Calu3 (cell line): Measurements from ENCODE around the gene TP53I13. TPM values are rescaled to one million over a fixed set of nuclear protein-coding genes. Genes with fewer than 3 reads are reported as not detected.

Experiments
- BruUV-seq: library from RNA; stranded (reverse); fragments of 400-500 nt; replicated peaks from 2 replicates; lab custom pipeline; 2021; lab: Mats Ljungman, UMichigan
- CTCF ChIA-PET: fragments of 300-600 bp; sonication (Branson Sonifier 250); formaldehyde crosslinking; loops from one replicate; lab custom pipeline; 2022; ENCODE audit warnings: antibody characterized with exemption; lab: Charles Lee
- DNase-seq: peaks from one replicate; pipeline ENCODE4 v3.0.0; 2022
- H3K27ac Mint-ChIP-seq: one replicate; pipeline ENCODE4 v1.8.0; 2022; ENCODE audit warnings: mixed read lengths; ENCODE audit not compliant: unreplicated experiment
- H3K27me3 Mint-ChIP-seq: one replicate; pipeline ENCODE4 v1.8.0; 2022; ENCODE audit warnings: mixed read lengths; ENCODE audit not compliant: unreplicated experiment
- H3K36me3 Mint-ChIP-seq: one replicate; pipeline ENCODE4 v1.8.0; 2022; ENCODE audit warnings: mild to moderate bottlenecking, moderate library complexity, mixed read lengths; ENCODE audit not compliant: insufficient read depth, unreplicated experiment
- H3K4me1 Mint-ChIP-seq: one replicate; pipeline ENCODE4 v1.8.0; 2022; ENCODE audit warnings: mild to moderate bottlenecking, low read depth, mixed read lengths; ENCODE audit not compliant: unreplicated experiment
- H3K4me3 Mint-ChIP-seq: one replicate; pipeline ENCODE4 v1.8.0; 2022; ENCODE audit warnings: mild to moderate bottlenecking, low read depth, moderate library complexity, mixed read lengths; ENCODE audit not compliant: unreplicated experiment
- H3K9me3 Mint-ChIP-seq: one replicate; pipeline ENCODE4 v1.8.0; 2022; ENCODE audit warnings: low read depth, mixed read lengths; ENCODE audit not compliant: unreplicated experiment
- intact Hi-C: fragments of 100-400 bp; cut with micrococcal nuclease; formaldehyde crosslinking; loops from one replicate; pipeline ENCODE4 v1.10.0; 2022; ENCODE audit not compliant: unreplicated experiment
- total RNA-seq: library from RNA; stranded (reverse); gene quantifications from 2 replicates; pipeline ENCODE4 v1.2.3, GENCODE V29; 2022
- TF ChIP-seq, protein P1 (sequence below): fragments of 200-600 bp; IDR thresholded peaks from one replicate; pipeline ENCODE4 v1.8.0; 2022; ENCODE audit warnings: antibody characterized with exemption; ENCODE audit not compliant: unreplicated experiment

Gene TP53I13
- total RNA-seq, 1 experiment from 2014 or later = 35.1 TPM

DNA sequence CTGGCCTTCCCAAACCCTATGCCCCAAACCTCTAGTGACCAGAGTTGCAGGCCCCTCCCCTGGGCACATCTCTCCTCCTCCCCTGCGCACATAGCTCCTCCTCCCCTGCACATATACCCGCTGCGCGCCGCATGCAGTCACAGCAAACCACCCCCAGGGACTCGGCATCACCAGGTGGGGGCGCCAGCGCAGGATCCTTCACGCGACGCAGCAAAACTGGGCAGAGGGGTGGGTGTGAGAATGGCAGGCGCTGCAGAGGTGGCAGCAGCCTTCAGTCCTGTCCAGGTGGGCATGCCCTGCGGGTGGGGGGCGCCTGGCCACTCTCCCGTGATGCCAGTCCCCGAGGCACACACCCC lies 48.6 kb downstream of the TP53I13 start:
- Mint-ChIP-seq H3K4me1 (peaks cover 14% of the 10 kb centered on the region), H3K9me3 (no peaks in the 10 kb centered on the region), H3K4me3 (peak overlapping the region; percentile 81), H3K27ac (no peak overlapping the region), H3K36me3 (peaks cover 11% of the 10 kb centered on the region), H3K27me3 (peaks cover 37% of the 10 kb centered on the region)
- TF ChIP-seq, protein P1, sequence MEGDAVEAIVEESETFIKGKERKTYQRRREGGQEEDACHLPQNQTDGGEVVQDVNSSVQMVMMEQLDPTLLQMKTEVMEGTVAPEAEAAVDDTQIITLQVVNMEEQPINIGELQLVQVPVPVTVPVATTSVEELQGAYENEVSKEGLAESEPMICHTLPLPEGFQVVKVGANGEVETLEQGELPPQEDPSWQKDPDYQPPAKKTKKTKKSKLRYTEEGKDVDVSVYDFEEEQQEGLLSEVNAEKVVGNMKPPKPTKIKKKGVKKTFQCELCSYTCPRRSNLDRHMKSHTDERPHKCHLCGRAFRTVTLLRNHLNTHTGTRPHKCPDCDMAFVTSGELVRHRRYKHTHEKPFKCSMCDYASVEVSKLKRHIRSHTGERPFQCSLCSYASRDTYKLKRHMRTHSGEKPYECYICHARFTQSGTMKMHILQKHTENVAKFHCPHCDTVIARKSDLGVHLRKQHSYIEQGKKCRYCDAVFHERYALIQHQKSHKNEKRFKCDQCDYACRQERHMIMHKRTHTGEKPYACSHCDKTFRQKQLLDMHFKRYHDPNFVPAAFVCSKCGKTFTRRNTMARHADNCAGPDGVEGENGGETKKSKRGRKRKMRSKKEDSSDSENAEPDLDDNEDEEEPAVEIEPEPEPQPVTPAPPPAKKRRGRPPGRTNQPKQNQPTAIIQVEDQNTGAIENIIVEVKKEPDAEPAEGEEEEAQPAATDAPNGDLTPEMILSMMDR = peak; percentile 67
- CTCF ChIA-PET = interaction anchor here (0.5 to 2.6 kb wide), 25 partner anchors 8 to 1257 kb away, joined by 3 to 36 read pairs (median 4); partner anchors contain the start of genes ABHD15, ANKRD13B, MYO18A and TP53I13
- DNase-seq = peak; percentile 86
- intact Hi-C loops = loop anchor here (5.0 kb wide), 1 partner anchor 35 kb away; no protein-coding TSS in a partner anchor
- no TSS peak for BruUV-seq

DNA sequence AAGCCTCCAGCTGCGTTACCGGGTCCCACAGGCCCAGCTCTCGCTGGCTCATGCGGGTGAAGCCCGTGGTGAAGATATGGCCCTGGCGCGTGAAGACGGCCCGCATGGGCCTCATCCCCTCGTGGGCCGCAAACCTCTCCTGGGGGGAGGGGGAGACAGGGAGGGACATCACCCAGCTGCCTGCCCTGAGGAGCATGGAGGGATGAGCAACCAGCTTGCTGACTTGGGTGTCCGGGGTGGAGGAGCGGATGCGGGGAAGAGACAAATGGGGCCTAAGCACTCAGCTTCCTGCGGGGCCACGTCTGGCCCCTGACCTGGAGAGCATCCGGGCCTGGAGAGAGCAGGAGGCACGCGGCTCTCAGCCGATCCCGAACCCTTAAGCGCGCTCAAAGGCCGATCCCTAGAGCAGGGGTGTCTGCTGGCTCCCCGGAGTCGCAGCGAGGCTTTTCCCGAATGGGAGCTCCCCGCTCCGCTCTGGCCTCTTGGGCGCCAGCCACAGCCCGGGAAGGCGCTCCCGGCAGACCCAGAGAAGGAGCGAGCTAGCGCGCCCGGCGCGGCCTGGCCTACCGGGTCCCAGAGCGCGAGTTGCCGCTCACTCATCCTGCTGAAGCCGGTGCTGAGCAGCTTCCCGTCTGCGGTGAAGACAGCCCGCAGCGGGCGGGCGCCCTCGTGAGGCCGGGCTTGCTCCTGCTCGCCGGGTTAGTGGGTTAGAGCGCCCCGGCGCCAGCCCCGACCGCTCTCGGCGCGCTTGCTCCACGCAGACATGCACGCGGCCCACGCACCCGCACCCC lies 49.2 kb downstream of the TP53I13 start:
- no TSS peak for BruUV-seq
- intact Hi-C loops = loop anchor here (5.0 kb wide), 1 partner anchor 35 kb away; no protein-coding TSS in a partner anchor
- Mint-ChIP-seq H3K27ac (no peak overlapping the region), H3K27me3 (peaks cover 37% of the 10 kb centered on the region), H3K9me3 (no peaks in the 10 kb centered on the region), H3K36me3 (peaks cover 17% of the 10 kb centered on the region), H3K4me1 (peaks cover 14% of the 10 kb centered on the region), H3K4me3 (peak overlapping the region; percentile 81)
- DNase-seq = peak; percentile 90
- CTCF ChIA-PET = interaction anchor here (0.5 to 2.6 kb wide), 27 partner anchors 8 to 907 kb away, joined by 3 to 36 read pairs (median 4); partner anchors contain the start of genes ABHD15, ANKRD13B and TP53I13
- TF ChIP-seq, protein P1 = peak; percentile 72

DNA sequence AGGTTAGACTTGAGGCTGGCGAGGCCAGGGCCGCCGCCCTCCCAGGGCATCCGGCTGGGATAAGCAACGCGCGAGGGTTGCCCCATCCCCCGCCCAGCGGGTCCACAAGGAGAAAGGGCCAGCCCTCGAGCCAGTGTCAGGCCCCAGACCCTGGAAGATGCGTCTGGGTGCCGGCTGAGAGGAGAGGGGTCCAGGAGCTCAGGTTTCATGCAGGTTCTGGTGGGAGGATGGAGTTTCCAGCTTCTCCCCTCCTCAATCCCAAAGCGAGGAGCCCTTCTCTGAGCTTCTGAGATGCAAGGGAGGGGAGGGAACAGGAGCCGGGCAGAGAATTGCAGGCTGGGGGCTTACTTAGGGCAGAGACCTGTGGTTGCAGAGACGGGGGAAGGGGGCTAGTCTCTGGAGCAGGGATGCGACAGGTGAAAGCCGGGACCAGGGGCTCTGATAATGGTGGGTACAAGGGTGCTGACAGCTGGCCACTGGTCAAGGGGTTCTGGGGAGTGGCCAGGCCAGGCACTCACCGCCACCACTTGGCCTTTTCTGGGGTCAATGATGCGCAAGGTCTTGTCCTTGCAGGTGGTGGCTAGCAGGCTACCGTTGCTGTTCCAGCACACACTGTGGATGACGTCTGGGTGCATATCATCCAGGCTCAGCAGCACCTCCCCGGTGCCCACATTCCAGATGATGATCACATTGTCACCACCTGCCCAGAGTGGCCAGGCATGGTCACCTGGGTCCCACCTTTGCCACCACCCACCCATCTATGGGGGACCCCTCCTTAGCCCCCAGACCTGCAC lies 50.0 kb downstream of the TP53I13 start:
- TF ChIP-seq, protein P1 = peak; percentile 3
- CTCF ChIA-PET = interaction anchor here (0.6 to 2.6 kb wide), 15 partner anchors 22 to 507 kb away, joined by 3 to 36 read pairs (median 5); partner anchors contain the start of genes ABHD15 and ANKRD13B
- peaks cover 20% of the 10 kb centered on the region for H3K36me3 Mint-ChIP-seq
- no peaks in the 10 kb centered on the region for H3K9me3 Mint-ChIP-seq
- H3K27ac Mint-ChIP-seq = no peak overlapping the region
- H3K4me3 Mint-ChIP-seq = peak overlapping the region; percentile 81
- intact Hi-C loops = loop anchor here (5.0 kb wide), 1 partner anchor 36 kb away; no protein-coding TSS in a partner anchor
- H3K27me3 Mint-ChIP-seq = peaks cover 37% of the 10 kb centered on the region
- DNase-seq = no peak
- no TSS peak for BruUV-seq
- peaks cover 14% of the 10 kb centered on the region for H3K4me1 Mint-ChIP-seq

DNA sequence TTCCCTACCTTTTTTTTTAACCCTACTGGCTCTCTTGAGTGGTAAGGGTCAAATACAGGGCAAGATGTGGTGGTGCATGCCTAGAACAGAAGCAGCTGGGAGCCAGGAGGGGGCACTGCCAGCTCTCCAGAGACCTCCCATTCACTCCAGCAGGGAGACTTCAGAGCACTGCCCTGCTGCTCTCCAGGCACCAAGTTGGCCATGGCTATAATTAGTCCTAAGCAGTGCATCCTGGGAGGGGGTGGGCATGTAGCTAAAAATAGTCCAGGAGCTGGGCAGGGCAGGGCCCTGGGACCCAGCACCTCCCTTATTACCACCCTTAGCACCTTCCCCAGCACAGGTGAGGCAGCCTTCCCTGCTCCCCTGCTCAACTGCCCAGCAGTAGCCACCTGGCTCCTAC lies 50.8 kb downstream of the TP53I13 start:
- Mint-ChIP-seq H3K4me1 (peaks cover 14% of the 10 kb centered on the region), H3K4me3 (no peak overlapping the region), H3K27ac (no peak overlapping the region), H3K9me3 (no peaks in the 10 kb centered on the region), H3K27me3 (peaks cover 37% of the 10 kb centered on the region), H3K36me3 (peaks cover 20% of the 10 kb centered on the region)
- CTCF ChIA-PET = no interaction called here
- peak; percentile 15 for DNase-seq
- BruUV-seq = no TSS peak
- intact Hi-C loops = loop anchor here (5.0 kb wide), 1 partner anchor 37 kb away; no protein-coding TSS in a partner anchor
- TF ChIP-seq, protein P1 = no peak
